Fibroblast of mammary gland (primary cell): ENCODE data around the gene WSB2.
"Not testable (repeated sequence)": the region's sequence is repeated elsewhere in the genome, so short reads cannot be mapped to it uniquely, and the experiment has no call there.

ENCODE experiments used
- DNase-seq: peaks from one replicate; pipeline ENCODE4 v3.0.0-alpha.2; 2010; ENCODE audit warnings: low read depth
- H3K4me3 ChIP-seq: 2 replicates; pipeline ENCODE4 v1.5.1; 2011; ENCODE audit warnings: low read depth, mild to moderate bottlenecking, low read length, moderate library complexity; ENCODE audit not compliant: control insufficient read depth
- CTCF ChIP-seq: conservative IDR thresholded peaks from 2 replicates; pipeline ENCODE4 v1.5.1; 2011; ENCODE audit warnings: low read depth, low read length, inconsistent platforms; ENCODE audit not compliant: control insufficient read depth, insufficient read depth

The WSB2 gene

GRCh38 chr12:118082161-118082560, 21.2 kb upstream of the WSB2 start:
- no peak for DNase-seq
- no peak overlapping the region for H3K4me3 ChIP-seq
- TF ChIP-seq CTCF: no peak

- not testable (repeated sequence) for H3K4me3 ChIP-seq, DNase-seq
Measured at GRCh38 chr12:118081521-118081920, 20.5 kb upstream of the WSB2 start.

- TF ChIP-seq CTCF: no peak
- H3K4me3 ChIP-seq: no peak overlapping the region
- no peak for DNase-seq
Measured at GRCh38 chr12:118073768-118074167, 12.8 kb upstream of the WSB2 start.

GRCh38 chr12:118070650-118071049, 9.7 kb upstream of the WSB2 start:
- no peak for TF ChIP-seq CTCF
- DNase-seq: no peak
- no peak overlapping the region for H3K4me3 ChIP-seq

GRCh38 chr12:118068445-118068844, 7.5 kb upstream of the WSB2 start:
- TF ChIP-seq CTCF: no peak

GRCh38 chr12:118065380-118065779, 4.4 kb upstream of the WSB2 start:
- no peak overlapping the region for H3K4me3 ChIP-seq
- no peak for DNase-seq
- TF ChIP-seq CTCF: no peak

More at GRCh38 chr12:118068445-118068844, 7.5 kb upstream of the WSB2 start:
- DNase-seq: no peak
- no peak overlapping the region for H3K4me3 ChIP-seq

GRCh38 chr12:118064608-118065007, 3.6 kb upstream of the WSB2 start:
- peak; percentile 7 for TF ChIP-seq CTCF
- no peak overlapping the region for H3K4me3 ChIP-seq
- DNase-seq: no peak
